ENCODE results near the gene CRPPA.
"Not testable (repeated sequence)": the region's sequence is repeated elsewhere in the genome, so short reads cannot be mapped to it uniquely, and the experiment has no call there.

The CRPPA gene

DNA sequence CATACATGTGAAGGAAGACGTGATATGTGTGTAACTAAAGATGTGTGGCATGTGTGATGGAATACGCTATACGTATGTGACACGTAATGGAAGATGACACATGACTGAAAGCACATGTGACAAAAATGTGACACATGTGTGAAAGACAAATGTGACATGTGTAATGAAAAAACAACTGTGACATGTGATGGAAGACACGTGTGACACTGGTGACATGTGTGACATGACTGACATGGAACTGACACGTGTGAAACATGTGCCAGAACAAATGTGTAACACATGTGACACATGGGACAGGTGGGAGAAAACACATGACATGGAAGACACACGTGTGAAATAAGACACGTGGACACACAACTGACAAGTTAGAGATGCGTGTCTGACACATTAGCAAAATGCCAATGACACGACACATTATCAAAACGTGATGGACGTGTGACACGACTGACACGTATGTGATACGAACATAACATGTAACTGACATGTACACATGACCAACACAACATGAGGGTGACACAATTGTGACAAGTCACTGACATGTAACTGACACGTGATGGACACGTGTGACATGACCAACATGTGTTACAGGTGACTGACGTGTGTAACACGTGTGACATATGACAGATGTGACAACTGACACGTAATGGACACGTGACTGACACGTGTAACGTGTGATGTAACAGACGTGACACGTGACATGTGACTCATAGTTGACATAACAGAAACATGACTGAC lies 24.4 kb downstream of the CRPPA start:
- DNase-seq = no peak

DNA sequence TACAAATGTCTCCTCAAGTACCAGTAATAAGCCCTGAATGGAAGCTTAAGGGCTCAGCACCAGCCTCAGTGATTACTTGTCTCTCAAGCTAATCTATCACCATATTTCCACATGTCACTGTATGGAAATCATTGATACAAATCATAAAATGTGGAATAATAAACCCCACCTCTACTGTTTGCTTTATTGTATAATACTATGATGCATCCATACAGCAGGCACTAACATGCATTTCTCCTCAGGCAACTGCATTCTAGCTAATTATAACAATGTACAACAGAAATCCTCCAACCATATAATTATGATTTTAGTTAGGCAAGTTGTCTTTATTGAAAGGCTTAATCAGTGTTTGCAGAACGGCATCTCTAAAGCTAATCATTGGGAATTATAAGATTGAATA lies 26.2 kb downstream of the CRPPA start:
- no peak for DNase-seq

DNA sequence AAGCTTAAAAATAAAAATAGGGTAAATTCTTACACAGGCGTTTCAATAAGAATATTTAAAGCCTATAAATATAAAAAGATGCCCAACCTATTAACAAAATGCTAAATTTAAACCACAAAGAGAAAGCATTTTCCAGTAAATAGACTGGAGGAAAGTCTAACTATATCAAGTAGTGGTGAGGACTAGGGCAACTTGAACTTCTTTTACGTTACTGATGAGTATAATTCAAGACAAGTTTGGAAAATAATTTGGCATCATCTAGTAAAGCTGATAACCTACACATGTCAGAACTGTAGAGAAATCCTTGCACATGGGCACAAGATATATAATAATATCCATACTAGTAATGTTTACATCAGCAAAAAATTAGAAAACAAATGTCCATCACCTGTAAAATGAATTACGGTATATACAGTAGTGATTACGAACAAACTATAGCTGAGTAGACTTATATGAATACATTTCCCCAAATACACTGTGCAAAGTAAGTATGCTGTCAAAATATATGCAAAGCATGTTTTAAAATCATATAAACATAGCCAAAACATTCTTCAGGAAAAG lies 27.4 kb downstream of the CRPPA start:
- DNase-seq = no peak

DNA sequence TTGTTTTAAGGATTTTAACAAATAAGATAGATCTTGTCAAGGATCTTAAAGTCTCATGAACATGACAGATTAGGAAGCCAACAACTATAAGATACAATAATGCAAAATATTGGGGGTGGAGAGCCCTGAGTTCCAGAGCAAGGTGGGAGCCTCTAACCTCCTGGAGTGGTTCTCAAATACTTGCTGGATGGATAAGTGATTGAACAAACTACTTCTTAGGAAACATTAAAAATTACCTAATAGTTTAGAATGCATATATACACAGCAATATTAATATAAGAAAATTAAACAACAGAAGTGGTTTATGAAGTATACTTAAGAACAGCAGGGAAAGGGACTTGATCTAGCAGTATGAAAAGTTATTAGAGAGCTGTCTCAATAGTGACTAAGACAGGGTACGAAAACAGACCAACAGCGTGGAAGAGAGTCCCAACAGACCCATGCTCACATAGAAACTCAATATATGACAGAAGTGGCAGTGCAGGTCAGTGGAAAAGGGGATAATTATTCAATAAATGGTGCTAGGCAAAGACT lies 28.3 kb downstream of the CRPPA start:
- no peak for DNase-seq

DNA sequence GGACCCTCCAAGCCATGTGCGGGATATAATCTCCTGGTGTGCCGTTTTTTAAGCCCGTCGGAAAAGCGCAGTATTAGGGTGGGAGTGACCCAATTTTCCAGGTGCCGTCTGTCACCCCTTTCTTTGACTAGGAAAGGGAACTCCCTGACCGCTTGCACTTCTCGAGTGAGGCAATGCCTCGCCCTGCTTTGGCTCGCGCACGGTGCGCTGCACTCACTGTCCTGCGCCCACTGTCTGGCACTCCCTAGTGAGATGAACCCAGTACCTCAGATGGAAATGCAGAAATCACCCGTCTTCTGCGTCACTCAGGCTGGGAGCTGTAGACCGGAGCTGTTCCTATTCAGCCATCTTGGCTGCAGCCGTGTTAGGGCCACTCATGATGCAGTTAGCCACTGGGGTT lies 37.6 kb downstream of the CRPPA start:
- not testable (repeated sequence) for DNase-seq

- DNase-seq = not testable (repeated sequence)
These were observed 38.2 kb downstream of the CRPPA start for GRCh38 chr7:16383103-16383502.
